Neural progenitor cell (in vitro differentiated cells): Measurements from ENCODE around the gene TRIM31. TPM values are rescaled to one million over a fixed set of nuclear protein-coding genes. Genes with fewer than 3 reads are reported as not detected.

ENCODE experiments used
- DNase-seq: peaks from one replicate; pipeline ENCODE4 v3.0.0-alpha.2; 2016; ENCODE audit warnings: low spot score
- H2AFZ ChIP-seq: fragments of 200-600 bp; sonication (generic); replicated peaks from 2 replicates; pipeline ENCODE4 v1.6.1; 2016; ENCODE audit warnings: antibody characterized with exemption
- H3F3A ChIP-seq: fragments of 200-600 bp; sonication (generic); 2 replicates; pipeline ENCODE4 v1.6.1; 2016; ENCODE audit warnings: antibody characterized with exemption, low read depth
- H3K27ac ChIP-seq: fragments of 200-600 bp; sonication (generic); 2 replicates; pipeline ENCODE4 v1.5.1; 2016; ENCODE audit warnings: mild to moderate bottlenecking
- H3K27me3 ChIP-seq: fragments of 200-600 bp; sonication (generic); 2 replicates; pipeline ENCODE4 v1.6.1; 2016; ENCODE audit warnings: mild to moderate bottlenecking, moderate library complexity
- H3K36me3 ChIP-seq: fragments of 200-600 bp; sonication (generic); 2 replicates; pipeline ENCODE4 v1.5.1; 2016
- H3K4me1 ChIP-seq: fragments of 200-600 bp; sonication (generic); 2 replicates; pipeline ENCODE4 v1.6.1; 2016; ENCODE audit warnings: mixed run types
- H3K4me2 ChIP-seq: fragments of 200-600 bp; sonication (generic); 2 replicates; pipeline ENCODE4 v1.6.1; 2016
- H3K4me3 ChIP-seq: fragments of 200-600 bp; sonication (generic); 2 replicates; pipeline ENCODE4 v1.5.1; 2016
- H3K79me2 ChIP-seq: fragments of 200-600 bp; sonication (generic); 2 replicates; pipeline ENCODE4 v1.6.1; 2016; ENCODE audit warnings: low read depth
- H3K9ac ChIP-seq: fragments of 200-600 bp; sonication (generic); 2 replicates; pipeline ENCODE4 v1.6.1; 2016
- H3K9me3 ChIP-seq: fragments of 200-600 bp; sonication (generic); 2 replicates; pipeline ENCODE4 v1.5.1; 2016; ENCODE audit warnings: low read depth
- H4K20me1 ChIP-seq: fragments of 200-600 bp; sonication (generic); 2 replicates; pipeline ENCODE4 v1.6.1; 2016; ENCODE audit warnings: low read depth
- H3K27ac Mint-ChIP-seq: 3 replicates; pipeline ENCODE4 v1.8.0; 2021; ENCODE audit warnings: mixed read lengths
- H3K27me3 Mint-ChIP-seq: 2 replicates; pipeline ENCODE4 v1.8.0; 2022; ENCODE audit warnings: low read depth, mild to moderate bottlenecking, inconsistent platforms, moderate library complexity, mixed read lengths; ENCODE audit not compliant: insufficient read depth
- H3K36me3 Mint-ChIP-seq: 3 replicates; pipeline ENCODE4 v1.8.0; 2021; ENCODE audit warnings: mixed read lengths
- H3K4me1 Mint-ChIP-seq: 3 replicates; pipeline ENCODE4 v1.8.0; 2021; ENCODE audit warnings: mixed read lengths
- H3K4me3 Mint-ChIP-seq: 3 replicates; pipeline ENCODE4 v1.8.0; 2021; ENCODE audit warnings: mild to moderate bottlenecking, moderate library complexity, mixed read lengths
- H3K9me3 Mint-ChIP-seq: 3 replicates; pipeline ENCODE4 v1.8.0; 2020; ENCODE audit warnings: mixed read lengths
- EZH2 ChIP-seq: fragments of 200-600 bp; sonication (generic); IDR thresholded peaks from 2 replicates; pipeline ENCODE4 v1.6.1; 2017; ENCODE audit warnings: antibody characterized with exemption, mild to moderate bottlenecking, moderate library complexity
- EZH2phosphoT487 ChIP-seq: fragments of 200-600 bp; sonication (generic); IDR thresholded peaks from 2 replicates; pipeline ENCODE4 v1.6.1; 2017; ENCODE audit warnings: antibody characterized with exemption
- total RNA-seq: library from RNA; depleted of rRNA; stranded (reverse); fragments of >200 nt; gene quantifications from 2 replicates; pipeline ENCODE4 v1.2.3, GENCODE V29; 2015; ENCODE audit warnings: low replicate concordance
- TF ChIP-seq, protein P1 (sequence below): fragments of 200-600 bp; sonication (generic); IDR thresholded peaks from 2 replicates; pipeline ENCODE4 v1.5.1; 2017; ENCODE audit warnings: antibody characterized with exemption, mild to moderate bottlenecking

TRIM31 gene
- total RNA-seq, 1 donor from 2014 or later, result not detected

DNA sequence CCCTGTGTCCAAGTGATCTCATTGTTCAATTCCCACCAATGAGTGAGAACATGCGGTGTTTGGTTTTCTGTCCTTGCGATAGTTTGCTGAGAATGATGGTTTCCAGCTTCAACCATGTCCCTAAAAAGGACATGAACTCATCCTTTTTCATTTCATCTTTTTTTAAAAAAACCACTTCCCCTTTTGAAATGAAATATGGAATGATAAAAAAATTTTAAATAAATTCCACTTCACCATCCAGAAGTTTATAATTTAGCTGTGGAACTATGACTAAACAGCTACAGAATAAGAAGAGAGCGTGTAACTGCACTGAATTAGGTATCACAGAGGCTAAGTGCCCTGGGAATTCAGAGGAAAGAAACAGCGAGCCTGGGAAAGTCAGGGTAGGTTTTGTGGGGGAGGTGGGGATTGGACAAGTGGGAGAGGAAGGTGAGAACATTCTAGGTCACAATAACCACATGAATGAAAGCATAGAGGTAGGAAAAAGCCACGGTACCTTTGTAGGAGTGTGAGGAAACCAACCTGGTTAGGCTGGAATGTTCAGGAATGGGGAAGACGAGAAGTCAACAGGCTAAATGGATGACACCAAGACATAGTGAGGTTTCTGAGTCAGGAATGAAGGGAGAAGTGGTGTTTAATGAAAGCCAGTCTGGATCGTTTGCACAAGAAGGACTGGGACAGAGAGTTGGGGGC lies 37.1 kb upstream of the TRIM31 start:
- no peak overlapping the region for H2AFZ ChIP-seq
- Mint-ChIP-seq H3K9me3 (no peaks in the 10 kb centered on the region), H3K27me3 (peaks cover 2% of the 10 kb centered on the region)

DNA sequence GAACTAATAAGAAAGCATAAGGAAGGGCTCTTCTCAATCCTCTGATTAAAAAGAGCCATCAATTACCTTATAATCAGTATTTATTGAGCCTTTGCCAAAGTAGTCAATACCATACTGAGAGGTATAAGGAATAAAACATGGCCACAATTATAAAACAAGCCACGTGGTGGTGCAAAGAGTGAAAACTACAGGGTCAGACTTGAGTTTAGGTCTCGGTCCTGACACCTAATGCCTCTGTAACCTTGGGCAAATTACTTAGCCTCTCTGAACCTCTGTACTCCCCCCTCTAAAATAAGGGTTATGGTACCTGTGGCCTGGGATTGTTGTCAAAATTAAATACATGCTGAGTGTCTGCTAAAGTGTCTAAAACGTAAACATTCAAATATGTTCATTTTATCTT lies 36.3 kb upstream of the TRIM31 start:
- Histone ChIP-seq H3K4me3 (no peak overlapping the region), H3F3A (no peaks in the 10 kb centered on the region), H3K36me3 (no peaks in the 10 kb centered on the region), H3K4me2 (no peak overlapping the region), H3K27ac (no peak overlapping the region), H2AFZ (no peak overlapping the region), H3K9ac (no peak overlapping the region), H3K27me3 (peaks cover 13% of the 10 kb centered on the region), H3K4me1 (no peaks in the 10 kb centered on the region), H3K79me2 (no peaks in the 10 kb centered on the region), H3K9me3 (no peaks in the 10 kb centered on the region), H4K20me1 (no peaks in the 10 kb centered on the region)
- Mint-ChIP-seq H3K36me3 (no peaks in the 10 kb centered on the region), H3K4me1 (no peaks in the 10 kb centered on the region), H3K4me3 (no peak overlapping the region), H3K9me3 (no peaks in the 10 kb centered on the region), H3K27me3 (peaks cover 6% of the 10 kb centered on the region), H3K27ac (no peak overlapping the region)
- DNase-seq, result no peak
- TF ChIP-seq, protein P1, sequence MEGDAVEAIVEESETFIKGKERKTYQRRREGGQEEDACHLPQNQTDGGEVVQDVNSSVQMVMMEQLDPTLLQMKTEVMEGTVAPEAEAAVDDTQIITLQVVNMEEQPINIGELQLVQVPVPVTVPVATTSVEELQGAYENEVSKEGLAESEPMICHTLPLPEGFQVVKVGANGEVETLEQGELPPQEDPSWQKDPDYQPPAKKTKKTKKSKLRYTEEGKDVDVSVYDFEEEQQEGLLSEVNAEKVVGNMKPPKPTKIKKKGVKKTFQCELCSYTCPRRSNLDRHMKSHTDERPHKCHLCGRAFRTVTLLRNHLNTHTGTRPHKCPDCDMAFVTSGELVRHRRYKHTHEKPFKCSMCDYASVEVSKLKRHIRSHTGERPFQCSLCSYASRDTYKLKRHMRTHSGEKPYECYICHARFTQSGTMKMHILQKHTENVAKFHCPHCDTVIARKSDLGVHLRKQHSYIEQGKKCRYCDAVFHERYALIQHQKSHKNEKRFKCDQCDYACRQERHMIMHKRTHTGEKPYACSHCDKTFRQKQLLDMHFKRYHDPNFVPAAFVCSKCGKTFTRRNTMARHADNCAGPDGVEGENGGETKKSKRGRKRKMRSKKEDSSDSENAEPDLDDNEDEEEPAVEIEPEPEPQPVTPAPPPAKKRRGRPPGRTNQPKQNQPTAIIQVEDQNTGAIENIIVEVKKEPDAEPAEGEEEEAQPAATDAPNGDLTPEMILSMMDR, result no peak
- TF ChIP-seq EZH2phosphoT487, result no peak
- no peak for TF ChIP-seq EZH2

More for the DNA sequence above, 37.1 kb upstream of the TRIM31 start:
- H3K36me3 ChIP-seq, result no peaks in the 10 kb centered on the region
- H3K27me3 ChIP-seq, result peaks cover 16% of the 10 kb centered on the region
- no peak overlapping the region for H3K9ac ChIP-seq
- H3K9me3 ChIP-seq, result no peaks in the 10 kb centered on the region
- DNase-seq, result no peak
- H3F3A ChIP-seq, result no peaks in the 10 kb centered on the region
- no peak overlapping the region for H3K27ac Mint-ChIP-seq
- no peak overlapping the region for H3K27ac ChIP-seq
- no peaks in the 10 kb centered on the region for H3K36me3 Mint-ChIP-seq
- H3K4me1 Mint-ChIP-seq, result no peaks in the 10 kb centered on the region
- H3K4me2 ChIP-seq, result no peak overlapping the region
- H3K4me3 Mint-ChIP-seq, result no peak overlapping the region
- H3K79me2 ChIP-seq, result no peaks in the 10 kb centered on the region
- H3K4me1 ChIP-seq, result no peaks in the 10 kb centered on the region
- TF ChIP-seq EZH2phosphoT487, result no peak
- TF ChIP-seq, protein P1, result no peak
- no peak for TF ChIP-seq EZH2
- no peaks in the 10 kb centered on the region for H4K20me1 ChIP-seq
- no peak overlapping the region for H3K4me3 ChIP-seq

DNA sequence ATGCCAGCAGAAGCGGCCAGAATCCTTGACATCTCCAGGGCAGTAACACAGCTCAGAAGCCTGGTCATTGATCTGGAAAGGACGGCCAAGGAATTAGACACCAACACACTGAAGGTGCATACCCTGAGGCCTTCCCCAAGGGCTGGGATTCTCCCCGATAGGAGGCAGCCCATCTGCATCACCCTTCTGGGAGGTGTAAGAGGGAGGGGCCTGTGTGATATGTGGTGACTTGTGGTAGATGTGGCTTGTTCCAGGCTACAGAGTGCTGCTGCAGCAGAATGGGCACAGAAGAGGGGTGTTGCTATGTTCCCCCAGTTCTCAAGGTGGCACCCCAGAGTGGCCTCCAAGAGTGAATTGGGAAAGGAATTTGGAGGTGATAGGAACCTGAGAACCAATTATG lies 34.2 kb upstream of the TRIM31 start:
- no peaks in the 10 kb centered on the region for H3K4me1 ChIP-seq
- no peak overlapping the region for H2AFZ ChIP-seq
- H3F3A ChIP-seq, result no peaks in the 10 kb centered on the region
- H3K4me3 ChIP-seq, result no peak overlapping the region
- Mint-ChIP-seq H3K36me3 (no peaks in the 10 kb centered on the region), H3K4me1 (no peaks in the 10 kb centered on the region), H3K4me3 (no peak overlapping the region), H3K27ac (no peak overlapping the region), H3K9me3 (no peaks in the 10 kb centered on the region), H3K27me3 (peaks cover 9% of the 10 kb centered on the region)
- H3K4me2 ChIP-seq, result no peak overlapping the region
- H3K27me3 ChIP-seq, result peaks cover 23% of the 10 kb centered on the region
- H3K9me3 ChIP-seq, result no peaks in the 10 kb centered on the region
- TF ChIP-seq EZH2phosphoT487 (no peak), EZH2 (no peak)
- TF ChIP-seq, protein P1, result no peak
- no peak overlapping the region for H3K9ac ChIP-seq
- no peak overlapping the region for H3K27ac ChIP-seq
- no peaks in the 10 kb centered on the region for H4K20me1 ChIP-seq
- no peaks in the 10 kb centered on the region for H3K36me3 ChIP-seq
- DNase-seq, result no peak
- no peaks in the 10 kb centered on the region for H3K79me2 ChIP-seq
